GM18526 (cell line): Measurements from ENCODE around the gene CCDC9.

Experiments
- POLR2A ChIP-seq: IDR thresholded peaks from 3 replicates; pipeline ENCODE4 v1.6.1; 2011; ENCODE audit not compliant: insufficient read length; ENCODE audit errors: extremely low read depth

CCDC9 gene

GRCh38 chr19:47255879-47256692 lies at the start of gene CCDC9:
Gene CCDC9, plus strand, starts transcription at chr19:47256525. Its CDS starts 1,876 bp downstream, at chr19:47258401.
- peak; percentile 64 for TF ChIP-seq POLR2A

- TF ChIP-seq POLR2A, result no peak
Observed at GRCh38 chr19:47209319-47210179, 46.8 kb upstream of the CCDC9 start.

- no peak for TF ChIP-seq POLR2A
Observed at GRCh38 chr19:47210180-47210490, 46.2 kb upstream of the CCDC9 start.

- TF ChIP-seq POLR2A, result no peak
Observed at GRCh38 chr19:47210689-47211316, 45.5 kb upstream of the CCDC9 start.

DNA sequence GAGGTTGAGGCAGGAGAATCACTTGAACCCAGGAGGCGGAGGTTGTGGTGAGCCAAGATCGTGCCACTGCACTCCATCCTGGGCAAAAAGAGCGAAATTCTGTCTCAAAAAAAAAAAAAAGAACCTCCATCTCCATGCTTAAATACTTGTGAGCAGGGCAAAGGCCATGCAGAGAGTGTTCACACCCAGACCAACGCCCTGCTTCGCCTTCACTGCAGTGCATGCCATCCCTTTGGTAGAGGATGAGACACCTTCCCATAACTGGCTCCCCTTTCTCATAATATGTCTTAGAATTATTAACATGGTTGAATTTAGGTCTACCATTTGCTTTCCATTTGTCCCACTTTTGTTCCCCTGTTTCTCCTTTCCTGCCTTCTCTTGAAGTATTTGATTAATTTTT lies 40.7 kb upstream of the CCDC9 start:
- TF ChIP-seq POLR2A, result no peak

- TF ChIP-seq POLR2A, result no peak
Observed at GRCh38 chr19:47221080-47221841, 35.1 kb upstream of the CCDC9 start.

- TF ChIP-seq POLR2A, result no peak
Observed at GRCh38 chr19:47221890-47222289, 34.4 kb upstream of the CCDC9 start.

GRCh38 chr19:47225746-47226425 lies 30.4 kb upstream of the CCDC9 start:
- peak; percentile 100 for TF ChIP-seq POLR2A

- TF ChIP-seq POLR2A, result peak; percentile 59
Observed at GRCh38 chr19:47226426-47227351, 29.6 kb upstream of the CCDC9 start.

- TF ChIP-seq POLR2A, result peak; percentile 50
Observed at GRCh38 chr19:47227352-47228167, 28.8 kb upstream of the CCDC9 start.

GRCh38 chr19:47228168-47228936 lies 28.0 kb upstream of the CCDC9 start:
- no peak for TF ChIP-seq POLR2A
